NCI-H524 treated with DMSO at 0.1 percent for 48 hours (cell line): ENCODE data around the gene ADGRG4.
A peak's percentile ranks its signal among the peaks of the same experiment; 100 is the strongest.

Source experiments
- DNase-seq: peaks from one replicate; lab custom pipeline; 2025; lab: John Stamatoyannopoulos, UW

The ADGRG4 gene

DNA sequence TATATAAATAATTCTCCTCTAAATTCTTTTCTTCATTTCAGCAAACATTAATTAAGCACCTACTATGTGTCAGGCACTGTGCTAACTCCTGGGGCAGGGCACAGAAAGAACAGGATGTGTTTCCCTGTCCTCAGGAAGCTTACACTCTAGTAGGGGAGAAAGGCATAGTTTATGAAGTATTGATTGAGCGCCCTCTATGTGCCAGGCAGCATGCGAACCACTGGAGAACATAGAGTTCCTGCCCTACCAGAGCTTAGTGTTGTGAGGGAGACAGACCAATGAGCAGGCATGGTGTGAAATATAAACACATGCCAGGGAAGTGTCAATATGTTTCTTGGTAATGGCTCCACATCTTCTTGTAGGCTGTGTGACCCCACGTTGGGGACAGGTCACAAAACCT, 3.7 kb downstream of the ADGRG4 start:
- no peak for DNase-seq

DNA sequence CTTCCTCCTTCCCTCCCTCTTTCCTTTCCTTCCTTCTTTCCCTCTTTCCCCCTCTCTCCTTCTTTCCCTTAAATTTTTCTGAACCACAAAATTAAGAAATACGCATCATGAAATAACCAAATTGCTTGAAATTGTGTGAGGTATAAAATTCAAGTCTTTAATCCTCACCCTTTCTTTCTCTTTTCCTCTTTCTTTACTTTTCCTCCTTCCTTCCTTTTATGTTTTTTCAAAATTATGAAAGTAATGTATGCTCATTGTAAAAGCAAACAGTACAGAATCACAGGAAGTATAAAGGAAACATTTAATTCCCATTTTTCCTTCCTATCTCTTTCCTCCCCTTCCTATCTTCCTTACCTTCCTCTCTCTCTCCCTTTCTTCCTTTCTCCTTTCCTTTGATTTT, 5.4 kb downstream of the ADGRG4 start:
- no peak for DNase-seq

DNA sequence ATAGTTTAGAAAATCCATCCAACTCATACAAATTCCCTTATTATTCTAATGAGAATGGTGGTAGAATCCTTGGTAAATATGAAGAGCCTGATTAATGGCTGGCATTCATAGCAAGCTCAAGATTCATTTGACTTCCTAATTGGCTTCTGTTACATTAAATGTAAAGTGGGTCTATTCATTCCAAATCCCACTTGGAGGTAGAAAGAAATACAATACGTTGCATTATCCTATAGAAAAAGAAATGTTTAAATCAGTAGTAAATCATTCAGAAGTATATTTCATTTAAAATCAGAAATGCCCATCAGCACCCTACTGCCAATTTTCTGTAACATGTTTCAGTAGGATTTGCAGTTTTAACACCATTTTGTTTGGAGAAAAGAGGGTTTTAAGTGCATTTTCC, 6.7 kb downstream of the ADGRG4 start:
- no peak for DNase-seq

DNA sequence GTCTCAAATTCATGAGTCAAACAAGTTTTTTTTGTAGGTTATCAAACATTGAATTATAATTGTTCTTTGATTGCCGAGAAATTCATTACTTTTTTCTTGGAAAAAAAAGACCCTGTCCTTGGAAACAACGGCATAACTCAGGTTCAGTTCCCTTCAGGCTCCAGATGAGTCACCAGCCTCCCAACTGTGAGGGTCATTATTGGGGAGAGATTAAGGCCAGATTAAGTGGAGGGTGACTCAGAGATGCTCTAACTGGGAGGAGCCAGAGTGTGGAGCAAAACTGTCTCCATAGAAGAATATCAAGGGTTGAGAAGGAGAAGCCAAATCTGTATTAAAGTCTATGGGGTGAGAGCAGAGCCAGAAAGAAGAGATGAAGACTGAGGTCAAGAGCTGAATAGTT, 9.6 kb downstream of the ADGRG4 start:
- DNase-seq: peak; percentile 47

DNA sequence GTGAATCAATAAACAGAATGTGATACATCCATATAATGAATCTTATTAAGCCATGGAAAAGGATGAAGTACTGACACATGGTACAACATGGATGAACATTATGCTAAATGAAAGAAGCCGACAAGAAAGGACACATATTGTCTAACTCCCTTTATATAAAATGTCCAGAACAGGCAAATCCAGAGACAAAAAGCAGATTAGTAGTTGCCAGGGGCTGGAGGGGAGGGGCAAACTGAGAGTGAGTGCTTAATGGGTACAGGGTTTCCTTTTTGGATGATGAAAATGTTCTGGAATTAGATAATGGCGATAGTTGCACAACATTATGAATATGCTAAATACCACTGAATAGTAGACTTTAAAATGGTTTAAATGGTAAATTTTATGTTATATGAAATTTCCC, 17.4 kb downstream of the ADGRG4 start:
- DNase-seq: no peak

DNA sequence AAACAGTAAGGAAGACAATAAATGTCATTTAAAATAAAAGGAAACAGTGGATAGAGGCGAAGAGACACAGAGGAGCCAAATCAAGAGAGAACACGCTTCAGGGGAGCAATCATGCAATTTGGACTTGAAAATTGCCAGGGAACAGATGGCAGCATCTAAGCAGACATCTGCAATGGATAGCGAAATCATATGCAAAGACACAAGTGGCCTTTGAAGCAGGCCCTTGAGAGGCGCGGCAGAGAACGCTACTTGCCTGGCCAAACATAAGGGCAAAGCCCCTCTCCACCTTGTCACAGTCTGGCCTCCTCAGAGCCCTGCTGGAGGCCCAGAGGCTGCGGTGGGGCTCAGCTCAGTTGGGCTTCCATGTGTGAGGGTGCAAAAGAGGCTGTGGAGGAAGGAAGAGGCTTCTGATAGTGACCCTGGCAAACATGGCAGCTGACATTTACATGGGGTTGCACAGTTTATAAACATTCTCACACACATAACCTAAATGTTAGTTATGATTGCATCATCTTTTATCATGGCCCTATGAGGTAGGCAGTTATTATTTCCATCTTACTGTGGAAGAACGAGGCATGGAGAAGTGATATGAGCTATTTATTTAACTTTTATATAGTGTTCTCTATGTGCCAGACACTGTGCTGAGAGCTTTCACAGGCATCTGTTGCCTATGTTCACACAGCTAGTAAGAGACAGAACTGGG, 18.3 kb downstream of the ADGRG4 start:
- peak; percentile 92 for DNase-seq

DNA sequence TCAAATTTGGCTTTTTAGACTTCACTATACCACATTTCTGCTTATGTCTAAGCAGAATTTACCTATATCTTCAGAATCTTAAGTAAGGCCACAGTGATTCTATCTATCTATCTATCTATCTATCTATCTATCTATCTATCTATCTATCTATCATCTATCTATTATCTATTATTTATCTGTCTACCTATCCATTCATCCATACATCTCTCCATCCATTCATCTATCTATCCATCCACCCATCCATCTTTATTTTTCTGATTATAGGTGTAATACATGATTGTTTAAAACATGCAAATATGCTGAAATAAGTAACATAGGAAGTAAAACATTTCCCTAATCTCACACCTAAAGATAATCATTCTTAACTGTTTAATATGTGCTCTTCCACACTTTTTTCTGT, 18.8 kb downstream of the ADGRG4 start:
- no peak for DNase-seq

DNA sequence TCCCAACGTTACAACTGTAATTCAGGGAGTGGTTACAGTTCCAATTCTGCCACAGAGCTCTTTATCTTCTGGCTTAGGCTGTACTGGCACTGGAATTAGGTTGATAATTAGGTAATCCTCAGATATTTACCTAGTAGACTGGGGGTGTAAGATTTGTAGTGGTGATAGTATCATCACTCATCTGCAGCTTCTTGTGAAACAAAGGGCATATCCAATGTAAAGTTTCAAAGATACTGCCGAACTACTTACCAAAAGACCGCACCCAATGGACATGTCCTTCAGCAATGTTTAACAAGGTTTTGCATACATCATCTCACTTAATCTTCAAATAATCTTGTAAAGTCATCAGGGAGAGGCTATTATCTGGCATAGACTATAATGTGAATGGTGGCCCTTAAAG, 20.8 kb downstream of the ADGRG4 start:
- no peak for DNase-seq

DNA sequence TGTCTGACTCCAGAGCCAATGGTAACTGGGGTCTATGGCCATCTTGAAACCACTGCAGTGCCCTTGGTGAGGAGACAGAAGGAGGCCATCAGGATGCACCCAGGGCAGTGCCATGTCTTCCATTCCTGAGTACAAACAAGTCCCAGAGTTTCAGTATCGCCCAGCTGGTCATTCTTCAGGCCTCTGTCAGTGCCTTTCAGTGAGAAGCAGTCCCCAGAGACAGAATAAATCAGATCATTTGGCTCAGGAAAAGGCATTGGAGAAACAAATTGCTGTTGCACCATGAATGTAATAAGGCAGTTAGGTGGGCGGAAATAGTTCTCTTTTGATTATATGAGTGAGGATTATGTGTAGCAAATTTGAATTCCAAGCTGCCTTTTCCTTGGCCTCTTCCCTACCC, 21.3 kb downstream of the ADGRG4 start:
- DNase-seq: peak; percentile 41

DNA sequence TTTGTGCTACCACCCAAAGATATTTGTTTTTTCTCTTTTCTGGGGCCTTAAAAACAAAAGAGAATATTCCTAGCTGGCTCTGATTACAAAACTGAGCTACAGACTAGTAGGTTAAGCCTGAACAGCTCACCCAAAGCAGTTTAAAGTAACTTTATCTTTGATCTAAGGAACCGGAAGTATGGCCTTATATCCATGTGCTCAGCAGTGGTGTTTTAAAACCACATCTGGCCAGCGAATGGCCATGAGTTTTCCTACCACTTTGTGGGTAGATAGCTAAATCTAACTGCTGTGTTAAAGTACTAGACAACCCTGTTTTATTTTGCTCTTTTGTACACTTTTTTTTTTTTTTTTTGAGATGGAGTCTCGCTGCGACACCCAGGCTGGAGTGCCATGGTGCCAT, 24.6 kb downstream of the ADGRG4 start:
- no peak for DNase-seq

DNA sequence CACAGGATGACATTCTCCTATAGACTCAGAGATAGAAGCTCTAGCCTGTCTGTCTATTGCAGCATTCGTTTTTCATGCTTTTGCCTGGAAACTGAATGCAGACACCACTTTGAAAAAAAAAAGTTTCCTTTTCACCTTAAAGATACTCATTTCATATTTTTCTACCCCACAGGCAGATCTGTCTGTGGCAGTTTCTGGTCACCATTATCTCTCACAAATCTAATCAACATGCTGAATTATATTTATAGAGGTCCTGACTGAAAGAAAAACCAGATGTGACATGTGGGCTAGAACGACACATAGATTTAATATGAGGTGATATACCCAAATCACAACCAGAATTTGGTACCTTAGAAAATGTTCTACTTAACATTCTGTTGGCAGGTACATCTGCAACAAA, 28.2 kb downstream of the ADGRG4 start:
- no peak for DNase-seq

DNA sequence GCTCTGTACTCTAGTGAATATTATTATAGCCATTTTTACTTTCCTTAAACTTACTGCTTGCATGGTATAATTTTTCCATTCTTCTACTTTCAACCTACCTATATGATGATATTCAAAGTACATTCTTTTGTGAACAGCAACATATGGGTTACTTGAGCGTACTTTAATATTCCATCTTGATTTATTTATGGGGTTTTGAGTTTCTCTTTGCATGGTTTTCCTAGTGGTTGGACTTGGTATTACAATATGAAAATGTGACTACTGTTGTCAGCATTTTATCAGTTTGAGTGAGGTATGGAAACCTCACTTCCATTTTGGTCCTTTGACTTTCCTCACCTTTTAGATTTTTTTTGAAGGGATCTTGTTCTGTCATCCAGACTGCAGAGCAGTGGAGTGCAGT, 35.9 kb downstream of the ADGRG4 start:
- no peak for DNase-seq

DNA sequence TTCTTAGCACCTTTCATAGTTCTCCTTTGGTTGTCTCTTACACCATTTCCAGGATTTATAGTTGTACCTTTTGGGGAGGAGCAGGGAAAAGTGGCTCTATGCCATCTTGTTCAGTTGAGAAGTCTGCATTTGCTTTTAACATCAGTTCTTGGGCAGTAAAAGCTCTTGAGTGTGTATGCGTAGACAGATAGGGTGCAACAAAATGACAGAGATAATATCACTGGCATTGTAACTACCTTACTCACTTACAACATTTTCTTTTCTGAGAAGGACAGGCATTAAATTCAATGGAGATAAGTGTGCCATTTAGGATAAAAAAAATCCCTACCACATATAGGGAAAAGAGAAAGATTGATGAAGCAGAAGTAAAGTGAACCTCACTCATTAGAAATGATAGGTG, 38.9 kb downstream of the ADGRG4 start:
- no peak for DNase-seq

DNA sequence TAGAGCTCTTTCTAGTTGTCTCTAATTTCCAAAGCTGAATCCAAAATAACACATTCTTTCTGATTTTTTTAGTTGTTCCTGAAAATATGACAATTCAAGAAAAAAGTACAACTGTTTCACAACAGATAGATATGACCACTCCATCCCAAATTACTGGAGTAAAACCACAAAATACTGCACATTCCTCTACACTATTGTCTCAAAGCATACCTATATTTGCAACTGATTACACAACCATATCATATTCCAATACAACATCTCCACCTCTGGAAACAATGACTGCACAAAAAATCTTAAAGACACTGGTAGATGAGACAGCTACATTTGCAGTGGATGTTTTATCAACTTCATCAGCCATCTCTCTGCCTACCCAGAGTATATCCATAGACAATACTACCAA, 43.6 kb downstream of the ADGRG4 start:
- no peak for DNase-seq

DNA sequence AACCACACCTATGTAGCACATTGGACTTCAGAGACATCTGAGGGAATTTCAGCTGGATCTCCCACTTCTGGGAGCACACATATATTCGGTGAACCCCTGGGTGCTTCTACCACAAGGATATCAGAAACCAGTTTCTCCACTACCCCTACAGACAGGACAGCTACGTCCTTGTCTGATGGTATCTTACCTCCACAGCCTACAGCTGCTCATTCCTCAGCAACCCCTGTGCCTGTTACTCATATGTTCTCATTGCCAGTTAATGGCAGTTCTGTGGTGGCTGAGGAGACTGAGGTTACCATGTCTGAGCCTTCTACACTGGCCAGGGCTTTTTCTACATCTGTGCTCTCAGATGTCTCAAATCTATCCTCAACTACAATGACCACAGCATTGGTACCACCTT, 45.7 kb downstream of the ADGRG4 start:
- no peak for DNase-seq

DNA sequence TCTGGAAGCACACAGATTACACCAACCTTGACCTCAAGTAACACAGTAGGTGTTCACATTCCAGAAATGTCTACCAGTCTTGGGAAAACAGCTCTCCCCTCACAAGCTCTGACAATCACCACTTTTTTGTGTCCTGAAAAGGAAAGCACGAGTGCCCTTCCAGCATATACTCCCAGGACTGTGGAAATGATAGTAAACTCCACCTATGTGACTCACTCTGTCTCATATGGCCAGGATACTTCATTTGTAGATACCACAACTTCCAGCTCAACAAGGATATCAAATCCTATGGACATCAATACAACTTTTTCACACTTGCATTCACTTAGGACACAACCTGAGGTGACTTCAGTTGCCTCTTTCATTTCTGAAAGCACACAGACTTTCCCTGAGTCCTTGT, 46.9 kb downstream of the ADGRG4 start:
- DNase-seq: no peak

DNA sequence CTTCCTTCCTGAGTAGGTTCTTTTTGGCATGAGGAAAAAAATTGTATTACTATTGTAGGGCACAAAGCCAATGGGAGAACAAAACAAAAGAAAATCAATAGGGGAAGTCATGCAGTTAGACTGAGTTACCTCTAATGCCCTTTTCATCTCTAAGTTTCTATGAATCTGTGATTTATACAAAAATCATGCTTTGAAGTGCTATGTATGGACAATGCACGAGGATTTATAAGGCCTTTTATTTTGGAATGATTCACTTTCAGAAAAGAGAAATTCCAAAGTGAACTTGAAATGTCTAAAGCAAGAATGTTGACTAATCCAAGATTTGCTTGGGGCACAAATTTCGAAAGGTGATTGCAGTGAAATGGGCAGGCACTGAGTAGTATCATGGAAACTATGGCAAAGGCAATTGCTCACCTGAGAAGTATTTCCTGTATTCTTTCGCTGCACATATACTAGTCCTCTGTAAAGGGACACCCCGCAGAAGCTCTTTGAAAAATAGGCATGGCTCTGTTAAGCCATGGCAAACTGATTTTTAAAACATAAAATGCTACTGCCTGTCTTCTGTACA, 52.8 kb downstream of the ADGRG4 start:
- no peak for DNase-seq

DNA sequence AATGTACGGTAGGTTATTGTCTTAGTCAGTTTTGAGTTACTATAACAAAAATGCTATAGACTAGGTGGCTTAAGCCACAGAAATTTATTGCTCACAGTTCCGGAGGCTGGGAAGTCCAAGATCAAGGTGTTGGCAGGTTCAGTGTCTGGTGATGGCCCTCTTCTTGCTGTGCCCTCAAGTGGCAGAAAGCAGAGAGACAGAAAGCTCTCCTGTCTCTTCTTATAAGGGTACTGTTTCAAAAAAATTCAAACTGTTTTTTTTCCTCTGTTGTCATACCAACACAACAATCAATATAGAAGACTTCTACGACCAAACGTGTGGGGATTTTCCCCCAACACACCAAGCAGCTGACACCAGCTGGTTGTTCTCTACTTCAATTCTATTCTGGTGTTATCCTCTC, 53.4 kb downstream of the ADGRG4 start:
- no peak for DNase-seq

DNA sequence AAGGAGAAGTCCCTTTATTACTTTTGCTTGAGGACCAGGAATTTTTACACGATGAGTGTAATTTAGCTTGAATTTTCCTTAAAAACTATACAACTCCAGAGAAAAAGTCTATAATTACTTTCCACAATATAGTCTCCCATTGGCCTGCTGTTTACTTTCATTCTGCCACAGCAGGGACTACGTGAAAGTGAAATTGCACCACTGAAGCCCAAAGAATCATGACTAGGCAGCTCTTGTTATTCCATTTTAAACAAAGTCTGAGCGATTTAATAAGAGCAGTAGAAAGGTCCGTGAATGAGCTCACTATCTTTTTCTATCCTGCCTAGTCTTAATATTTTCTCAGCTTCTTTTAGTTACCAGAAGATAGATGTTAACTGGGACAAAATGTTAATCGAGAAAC, 68.6 kb downstream of the ADGRG4 start:
- DNase-seq: no peak

DNA sequence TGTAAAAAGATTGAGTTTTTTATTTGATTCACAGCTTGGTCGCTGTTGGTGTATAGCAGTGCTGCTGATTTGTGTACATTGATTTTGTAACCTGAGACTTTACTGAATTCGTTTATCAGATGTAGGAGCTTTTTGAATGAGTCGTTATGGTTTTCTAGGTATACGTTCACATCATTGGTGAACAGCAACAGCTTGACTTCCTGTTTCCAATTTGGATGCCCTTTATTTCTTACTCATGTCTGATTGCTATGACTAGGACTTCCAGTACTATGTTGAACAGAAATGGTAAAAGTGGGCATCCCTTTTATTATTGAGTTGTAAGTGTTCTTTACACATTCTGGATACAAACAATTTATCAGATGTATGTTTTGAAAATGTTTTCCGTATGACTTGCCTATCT, 76.0 kb downstream of the ADGRG4 start:
- DNase-seq: no peak

DNA sequence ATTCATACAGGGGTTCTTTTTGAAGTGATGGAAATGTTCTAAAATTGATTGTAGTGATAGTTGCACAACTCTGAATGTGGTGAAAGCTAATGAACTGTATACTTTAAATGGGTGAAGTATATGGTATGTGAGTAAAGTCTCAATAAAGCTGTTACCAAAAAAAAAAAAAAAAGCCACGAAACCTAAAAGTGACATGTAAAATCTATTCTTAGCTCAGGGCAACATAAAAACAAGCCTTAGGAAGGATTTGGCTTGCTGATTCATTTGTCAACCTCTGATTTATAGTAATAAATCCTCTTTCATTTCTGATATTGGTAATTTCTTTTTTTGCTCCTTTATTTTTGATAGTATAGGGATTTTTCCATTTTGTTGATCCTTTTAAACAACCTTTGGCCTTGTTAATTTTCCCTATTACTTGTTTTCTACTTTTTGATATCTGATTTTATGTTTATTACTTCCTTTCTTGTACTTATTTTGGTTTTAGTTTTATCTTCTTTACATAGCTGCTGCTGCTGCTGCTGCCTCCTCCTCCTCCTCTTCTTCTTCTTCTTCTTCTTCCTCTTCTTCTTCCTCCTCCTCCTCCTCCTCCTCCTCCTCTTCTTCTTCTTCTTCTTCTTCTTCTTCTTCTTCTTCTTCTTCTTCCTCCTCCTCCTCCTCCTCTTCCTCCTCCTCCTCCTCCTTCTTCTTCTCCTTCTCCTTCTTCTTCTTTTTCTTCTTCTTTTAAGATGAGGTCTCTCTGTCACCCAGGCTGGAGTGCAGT, 79.4 kb downstream of the ADGRG4 start:
- no peak for DNase-seq

DNA sequence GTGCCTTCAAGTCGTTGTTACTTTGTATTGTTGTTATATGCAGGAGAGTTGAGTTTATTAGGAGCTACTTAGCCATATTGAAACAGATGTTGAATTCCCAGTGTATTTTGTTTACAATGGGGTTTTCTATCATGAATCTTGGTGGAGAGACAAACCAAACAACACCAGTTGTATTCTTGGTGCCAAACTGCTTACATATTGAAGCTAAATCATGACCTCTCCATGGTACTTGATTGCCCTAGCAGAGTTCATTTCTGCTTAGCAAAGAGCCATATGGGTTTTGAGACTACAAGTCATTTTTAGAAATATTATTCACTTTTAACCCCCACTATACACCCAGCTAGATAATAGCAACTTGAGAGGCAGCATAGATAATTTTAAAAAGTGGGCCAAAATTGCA, 85.4 kb downstream of the ADGRG4 start:
- no peak for DNase-seq

DNA sequence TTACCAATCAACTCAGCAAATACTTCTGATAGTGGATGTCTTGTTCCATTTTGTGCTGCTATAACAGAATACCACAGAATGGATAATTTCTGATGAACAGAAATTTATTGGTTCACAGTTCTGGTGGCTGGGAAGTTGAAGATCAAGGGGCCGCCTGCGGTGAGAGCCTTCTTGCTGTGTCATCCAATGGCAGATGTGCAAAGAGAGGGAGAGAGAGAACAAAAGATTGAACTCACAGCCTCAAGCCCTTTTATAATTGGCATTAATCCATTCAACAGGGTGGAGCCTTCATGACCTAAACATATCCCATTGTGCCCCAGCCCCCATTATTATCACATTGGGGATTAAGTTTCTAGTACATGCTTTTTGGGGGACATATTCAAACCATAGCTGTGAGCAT, 86.1 kb downstream of the ADGRG4 start:
- no peak for DNase-seq
